ENCODE measurements around the gene GPR84.

The GPR84 gene

DNA sequence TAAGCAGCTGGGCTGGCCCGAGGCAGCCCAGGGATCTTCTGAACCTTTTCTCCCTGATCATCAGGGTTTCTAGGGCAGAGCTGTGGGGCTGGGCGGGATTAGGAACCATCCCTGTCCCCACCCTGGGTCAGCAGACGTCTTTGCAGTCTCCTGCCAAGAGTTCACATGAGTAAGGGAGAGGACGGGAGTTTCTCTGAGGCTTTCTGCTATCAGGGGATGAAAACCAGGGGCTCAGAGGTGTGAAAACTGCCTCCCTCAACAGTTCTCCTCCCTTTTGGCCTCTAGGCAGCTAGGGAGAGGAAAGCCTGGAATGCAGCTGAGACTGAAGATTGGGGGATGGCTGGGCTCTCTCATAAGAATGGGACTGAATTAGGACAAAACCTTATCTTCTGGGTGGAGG is 12.3 kb upstream of the GPR84 start:
- Histone ChIP-seq H2AK5ac (ENCODE audit: low read depth, low read length) (no peak overlapping the region), H3K4me1 (ENCODE audit: control insufficient read depth in 2 of 2, insufficient read depth in 1 of 2, low read depth in 1 of 2, low read length in 2 of 2) (peaks cover 10 to 16% of the 10 kb centered on the region in 2 donors)
- WGBS, 2 donors (ENCODE audit: extremely low coverage in 2 of 2, insufficient read length in 2 of 2, insufficient replicate concordance in 1 of 2) = no CpG with 5 or more reads among the region's 4 CpGs

DNA sequence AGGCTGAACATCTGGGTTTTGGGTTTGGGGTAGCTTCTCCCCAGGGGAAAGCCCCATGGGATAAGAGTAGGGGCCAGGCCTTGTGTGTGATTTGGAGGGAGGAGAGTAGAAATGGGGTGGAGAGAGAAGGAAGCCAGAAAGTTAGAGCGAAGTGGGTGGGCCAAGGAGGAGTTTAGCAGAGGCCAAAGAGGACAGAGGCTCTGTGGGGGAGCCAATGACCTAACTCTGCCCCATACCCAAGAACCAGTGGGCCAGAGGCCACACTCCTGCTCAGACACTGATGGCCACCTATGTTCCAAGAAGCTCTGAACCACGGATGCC is 10.9 kb upstream of the GPR84 start:
- Histone ChIP-seq H2BK15ac (ENCODE audit: low read length) (no peak overlapping the region), H3K4me3 (ENCODE audit: low read length in 2 of 2) (no peak overlapping the region), H2BK120ac (ENCODE audit: low read depth, low read length) (no peak overlapping the region), H4K91ac (ENCODE audit: low read depth, low read length, poor library complexity) (no peak overlapping the region), H3K9ac (ENCODE audit: low read depth, low read length, poor library complexity) (no peak overlapping the region), H3K36me3 (replicated peaks in 1 of 2; ENCODE audit: control insufficient read depth in 2 of 2, insufficient read depth in 2 of 2, low read length in 2 of 2) (peaks cover 16 to 17% of the 10 kb centered on the region in 2 donors), H3K4me1 (ENCODE audit: control insufficient read depth in 2 of 2, insufficient read depth in 1 of 2, low read depth in 1 of 2, low read length in 2 of 2) (peaks cover 12 to 16% of the 10 kb centered on the region in 2 donors), H2BK12ac (ENCODE audit: low read length) (no peak overlapping the region), H3K18ac (ENCODE audit: low read length) (no peak overlapping the region), H3K9me3 (replicated peaks in 1 of 2; ENCODE audit: control insufficient read depth in 2 of 2, insufficient read depth in 1 of 2, low read depth in 1 of 2, low read length in 2 of 2) (no peaks in the 10 kb centered on the region), H3K79me1 (ENCODE audit: low read depth, low read length) (peaks cover 7% of the 10 kb centered on the region), H3K27ac (replicated peaks; ENCODE audit: low read length) (no peak overlapping the region), H3K14ac (ENCODE audit: low read length) (no peak overlapping the region), H3K4ac (ENCODE audit: low read length) (no peak overlapping the region), H2AK5ac (ENCODE audit: low read depth, low read length) (no peak overlapping the region), H2BK5ac (ENCODE audit: low read length) (no peak overlapping the region), H3K27me3 (ENCODE audit: control insufficient read depth in 3 of 3, insufficient read depth in 3 of 3, low read depth in 1 of 3, low read length in 3 of 3) (no peaks in the 10 kb centered on the region), H3K23ac (ENCODE audit: low read depth, low read length, poor library complexity) (no peak overlapping the region), H4K8ac (ENCODE audit: low read depth, low read length) (no peak overlapping the region), H3K4me2 (ENCODE audit: insufficient read depth, low read length, poor library complexity, severe bottlenecking) (no peak overlapping the region), H2AFZ (ENCODE audit: low read length) (no peak overlapping the region)
- no CpG with 5 or more reads among the region's 2 CpGs for WGBS, 2 donors (ENCODE audit: extremely low coverage in 2 of 2, insufficient read length in 2 of 2, insufficient replicate concordance in 1 of 2)
- DNase-seq (ENCODE audit: low spot score) = no peak

More for the DNA sequence above, 12.3 kb upstream of the GPR84 start:
- no peak overlapping the region for H2BK120ac ChIP-seq (ENCODE audit: low read depth, low read length)
- H3K36me3 ChIP-seq (replicated peaks in 1 of 2; ENCODE audit: control insufficient read depth in 2 of 2, insufficient read depth in 2 of 2, low read length in 2 of 2) = peaks cover 6 to 10% of the 10 kb centered on the region in 2 donors
- no peak overlapping the region for H3K27ac ChIP-seq (replicated peaks; ENCODE audit: low read length)
- no peak overlapping the region for H3K4ac ChIP-seq (ENCODE audit: low read length)
- no peak overlapping the region for H3K4me3 ChIP-seq (ENCODE audit: low read length in 2 of 2)
- no peak overlapping the region for H2BK12ac ChIP-seq (ENCODE audit: low read length)
- H3K9ac ChIP-seq (ENCODE audit: low read depth, low read length, poor library complexity) = no peak overlapping the region
- H4K91ac ChIP-seq (ENCODE audit: low read depth, low read length, poor library complexity) = no peak overlapping the region
- H3K23ac ChIP-seq (ENCODE audit: low read depth, low read length, poor library complexity) = no peak overlapping the region
- no peak overlapping the region for H3K18ac ChIP-seq (ENCODE audit: low read length)
- no peaks in the 10 kb centered on the region for H3K27me3 ChIP-seq (ENCODE audit: control insufficient read depth in 3 of 3, insufficient read depth in 3 of 3, low read depth in 1 of 3, low read length in 3 of 3)
- no peaks in the 10 kb centered on the region for H3K9me3 ChIP-seq (replicated peaks in 1 of 2; ENCODE audit: control insufficient read depth in 2 of 2, insufficient read depth in 1 of 2, low read depth in 1 of 2, low read length in 2 of 2)
- no peak overlapping the region for H3K4me2 ChIP-seq (ENCODE audit: insufficient read depth, low read length, poor library complexity, severe bottlenecking)
- H3K14ac ChIP-seq (ENCODE audit: low read length) = no peak overlapping the region
- H3K79me1 ChIP-seq (ENCODE audit: low read depth, low read length) = peaks cover 6% of the 10 kb centered on the region
- no peak for DNase-seq (ENCODE audit: low spot score)
- H2BK5ac ChIP-seq (ENCODE audit: low read length) = no peak overlapping the region
- no peak overlapping the region for H2AFZ ChIP-seq (ENCODE audit: low read length)
- no peak overlapping the region for H2BK15ac ChIP-seq (ENCODE audit: low read length)
- H4K8ac ChIP-seq (ENCODE audit: low read depth, low read length) = no peak overlapping the region

- no peak overlapping the region for H2BK120ac ChIP-seq (ENCODE audit: low read depth, low read length)
- no peak overlapping the region for H3K23ac ChIP-seq (ENCODE audit: low read depth, low read length, poor library complexity)
- H3K4me1 ChIP-seq (ENCODE audit: control insufficient read depth in 2 of 2, insufficient read depth in 1 of 2, low read depth in 1 of 2, low read length in 2 of 2) = peaks cover 12 to 13% of the 10 kb centered on the region in 2 donors
- H3K27me3 ChIP-seq (ENCODE audit: control insufficient read depth in 3 of 3, insufficient read depth in 3 of 3, low read depth in 1 of 3, low read length in 3 of 3) = peaks cover 0 to under 1% (median 0%) of the 10 kb centered on the region in 3 experiments
- H3K27ac ChIP-seq (replicated peaks; ENCODE audit: low read length) = no peak overlapping the region
- no peak overlapping the region for H3K4me3 ChIP-seq (ENCODE audit: low read length in 2 of 2)
- no peak for DNase-seq (ENCODE audit: low spot score)
- no peak overlapping the region for H3K4ac ChIP-seq (ENCODE audit: low read length)
- peaks cover 16 to 17% of the 10 kb centered on the region in 2 donors for H3K36me3 ChIP-seq (replicated peaks in 1 of 2; ENCODE audit: control insufficient read depth in 2 of 2, insufficient read depth in 2 of 2, low read length in 2 of 2)
- H3K9me3 ChIP-seq (replicated peaks in 1 of 2; ENCODE audit: control insufficient read depth in 2 of 2, insufficient read depth in 1 of 2, low read depth in 1 of 2, low read length in 2 of 2) = no peaks in the 10 kb centered on the region
- H2BK12ac ChIP-seq (ENCODE audit: low read length) = no peak overlapping the region
- H3K4me2 ChIP-seq (ENCODE audit: insufficient read depth, low read length, poor library complexity, severe bottlenecking) = no peak overlapping the region
- H2AK5ac ChIP-seq (ENCODE audit: low read depth, low read length) = no peak overlapping the region
- H2BK5ac ChIP-seq (ENCODE audit: low read length) = no peak overlapping the region
- H2AFZ ChIP-seq (ENCODE audit: low read length) = no peak overlapping the region
- H4K8ac ChIP-seq (ENCODE audit: low read depth, low read length) = no peak overlapping the region
- H2BK15ac ChIP-seq (ENCODE audit: low read length) = no peak overlapping the region
- WGBS, 2 donors (ENCODE audit: extremely low coverage in 2 of 2, insufficient read length in 2 of 2, insufficient replicate concordance in 1 of 2) = no CpG with 5 or more reads among the region's 2 CpGs
- H3K14ac ChIP-seq (ENCODE audit: low read length) = no peak overlapping the region
- no peak overlapping the region for H3K18ac ChIP-seq (ENCODE audit: low read length)
- no peak overlapping the region for H3K9ac ChIP-seq (ENCODE audit: low read depth, low read length, poor library complexity)
- no peak overlapping the region for H4K91ac ChIP-seq (ENCODE audit: low read depth, low read length, poor library complexity)
- peaks cover 7% of the 10 kb centered on the region for H3K79me1 ChIP-seq (ENCODE audit: low read depth, low read length)
Measured at GRCh38 chr12:54374562-54375258, 10.4 kb upstream of the GPR84 start.

- no CpG with 5 or more reads among the region's 10 CpGs for WGBS, 2 donors (ENCODE audit: extremely low coverage in 2 of 2, insufficient read length in 2 of 2, insufficient replicate concordance in 1 of 2)
- H3K4me1 ChIP-seq (ENCODE audit: control insufficient read depth in 2 of 2, insufficient read depth in 1 of 2, low read depth in 1 of 2, low read length in 2 of 2) = peaks cover 12 to 14% of the 10 kb centered on the region in 2 donors
- no peak overlapping the region for H2AFZ ChIP-seq (ENCODE audit: low read length)
Measured at GRCh38 chr12:54373649-54374561, 9.6 kb upstream of the GPR84 start.

More at GRCh38 chr12:54373649-54374561, 9.6 kb upstream of the GPR84 start:
- no peak overlapping the region for H2BK15ac ChIP-seq (ENCODE audit: low read length)
- H3K9ac ChIP-seq (ENCODE audit: low read depth, low read length, poor library complexity) = no peak overlapping the region
- peaks cover 0 to 9% (median 0%) of the 10 kb centered on the region in 3 experiments for H3K27me3 ChIP-seq (ENCODE audit: control insufficient read depth in 3 of 3, insufficient read depth in 3 of 3, low read depth in 1 of 3, low read length in 3 of 3)
- H3K4me3 ChIP-seq (ENCODE audit: low read length in 2 of 2) = no peak overlapping the region
- peaks cover 16 to 17% of the 10 kb centered on the region in 2 donors for H3K36me3 ChIP-seq (replicated peaks in 1 of 2; ENCODE audit: control insufficient read depth in 2 of 2, insufficient read depth in 2 of 2, low read length in 2 of 2)
- no peak overlapping the region for H2BK120ac ChIP-seq (ENCODE audit: low read depth, low read length)
- H2AK5ac ChIP-seq (ENCODE audit: low read depth, low read length) = no peak overlapping the region
- peaks cover 7% of the 10 kb centered on the region for H3K79me1 ChIP-seq (ENCODE audit: low read depth, low read length)
- H4K8ac ChIP-seq (ENCODE audit: low read depth, low read length) = no peak overlapping the region
- no peak overlapping the region for H3K4ac ChIP-seq (ENCODE audit: low read length)
- H2BK5ac ChIP-seq (ENCODE audit: low read length) = no peak overlapping the region
- no peak overlapping the region for H3K27ac ChIP-seq (replicated peaks; ENCODE audit: low read length)
- H3K14ac ChIP-seq (ENCODE audit: low read length) = no peak overlapping the region
- DNase-seq (ENCODE audit: low spot score) = no peak
- no peaks in the 10 kb centered on the region for H3K9me3 ChIP-seq (replicated peaks in 1 of 2; ENCODE audit: control insufficient read depth in 2 of 2, insufficient read depth in 1 of 2, low read depth in 1 of 2, low read length in 2 of 2)
- H2BK12ac ChIP-seq (ENCODE audit: low read length) = no peak overlapping the region
- no peak overlapping the region for H3K23ac ChIP-seq (ENCODE audit: low read depth, low read length, poor library complexity)
- no peak overlapping the region for H3K4me2 ChIP-seq (ENCODE audit: insufficient read depth, low read length, poor library complexity, severe bottlenecking)
- H4K91ac ChIP-seq (ENCODE audit: low read depth, low read length, poor library complexity) = no peak overlapping the region
- H3K18ac ChIP-seq (ENCODE audit: low read length) = no peak overlapping the region
